Tibial nerve (tissue), 4 donors: ENCODE results near the gene TBC1D24. TPM values are rescaled to one million over a fixed set of nuclear protein-coding genes. Genes with fewer than 3 reads are reported as not detected.

Experiments used
- DNase-seq, 2 donors: peaks; one replicate each; pipeline ENCODE4 v3.0.0-alpha.2; 2019; ENCODE audit warnings: low spot score in 2 of 2
- H3K27ac ChIP-seq, 4 donors: fragments of 200-600 bp; sonication (generic) in 3 of 4; one replicate each; pipeline ENCODE4 v1.5.1; 2017 to 2019; ENCODE audit warnings: mild to moderate bottlenecking in 1 of 4
- H3K27me3 ChIP-seq, 2 donors: fragments of 200-600 bp; sonication (generic) in 1 of 2; one replicate each; pipeline versions ENCODE4 v1.5.1 to v1.6.0; 2017 to 2019
- H3K36me3 ChIP-seq, 3 donors: fragments of 200-600 bp; sonication (generic); one replicate each; pipeline ENCODE4 v1.5.1; 2018 to 2019
- H3K4me1 ChIP-seq, 4 donors: fragments of 200-600 bp; sonication (generic) in 3 of 4; one replicate each; pipeline ENCODE4 v1.5.1; 2017 to 2019
- H3K4me3 ChIP-seq, 4 donors: fragments of 200-600 bp; sonication (generic) in 3 of 4; one replicate each; pipeline ENCODE4 v1.5.1; 2017 to 2019; ENCODE audit warnings: mild to moderate bottlenecking in 1 of 4, moderate library complexity in 1 of 4
- H3K9me3 ChIP-seq, 4 donors: fragments of 200-600 bp; sonication (generic) in 3 of 4; one replicate each; pipeline ENCODE4 v1.5.1; 2017 to 2019
- CTCF ChIP-seq, 5 experiments: fragments of 200-600 bp in 3 of 5; fragments of 450-650 bp in 2 of 5; sonication (generic) in 3 of 5; IDR thresholded peaks; one replicate each; pipeline ENCODE4 v1.5.1; 2016 to 2019; ENCODE audit warnings: antibody characterized with exemption in 5 of 5, mild to moderate bottlenecking in 3 of 5, moderate library complexity in 2 of 5
- EP300 ChIP-seq, 2 donors: sonication (generic); formaldehyde crosslinking; IDR thresholded peaks; one replicate each; pipeline ENCODE4 v1.6.1; 2017; ENCODE audit warnings: antibody characterized with exemption in 2 of 2, mild to moderate bottlenecking in 1 of 2
- POLR2A ChIP-seq, 2 donors: fragments of 450-650 bp; IDR thresholded peaks; one replicate each; pipeline ENCODE4 v1.6.1; 2017; ENCODE audit warnings: antibody characterized with exemption in 2 of 2, mild to moderate bottlenecking in 2 of 2, moderate library complexity in 2 of 2
- WGBS, 2 donors: methylation state at CpG; one replicate each; pipeline ENCODE4 v1.1.5; 2018; 5-methylcytosine and 5-hydroxymethylcytosine counted together
- total RNA-seq, 4 donors: library from RNA; depleted of rRNA; stranded (reverse); fragments of >200 nt; gene quantifications; one replicate each; pipeline ENCODE4 v1.1.0, GENCODE V29; 2016

The TBC1D24 gene
- total RNA-seq, 4 donors from 2014 or later = 12.0 to 18.3 (median 16.3) TPM

GRCh38 chr16:2526135-2526534, 51.2 kb downstream of the TBC1D24 start:
- Histone ChIP-seq H3K9me3 (no peaks in the 10 kb centered on the region), H3K36me3 (peaks cover 0 to 88% (median 11%) of the 10 kb centered on the region in 3 donors), H3K4me3 (no peak overlapping the region), H3K27me3 (no peaks in the 10 kb centered on the region), H3K4me1 (peaks cover 0 to 15% (median 7%) of the 10 kb centered on the region in 4 donors), H3K27ac (no peak overlapping the region)
- 85 to 89% methylated on average over 6 to 8 of the region's 8 CpGs for WGBS, 2 donors
- TF ChIP-seq CTCF (IDR thresholded peaks at IDR 0.05) (no peak), EP300 (IDR thresholded peaks at IDR 0.05) (no peak), POLR2A (IDR thresholded peaks at IDR 0.05) (no peak)
- DNase-seq = no peak

GRCh38 chr16:2527071-2527783, 52.3 kb downstream of the TBC1D24 start:
- TF ChIP-seq CTCF (IDR thresholded peaks at IDR 0.05) (no peak), EP300 (IDR thresholded peaks at IDR 0.05) (no peak), POLR2A (IDR thresholded peaks at IDR 0.05) (no peak)
- Histone ChIP-seq H3K36me3 (peaks cover 0 to 82% (median 11%) of the 10 kb centered on the region in 3 donors), H3K4me3 (no peak overlapping the region), H3K27me3 (no peaks in the 10 kb centered on the region), H3K4me1 (peaks cover 0 to 14% (median 6%) of the 10 kb centered on the region in 4 donors), H3K9me3 (no peaks in the 10 kb centered on the region), H3K27ac (no peak overlapping the region)
- DNase-seq = no peak
- 81 to 84% methylated on average over 11 to 12 of the region's 12 CpGs for WGBS, 2 donors

- Histone ChIP-seq H3K36me3 (peaks cover 0 to 77% (median 11%) of the 10 kb centered on the region in 3 donors), H3K9me3 (no peaks in the 10 kb centered on the region), H3K4me3 (no peak overlapping the region), H3K4me1 (peaks cover 0 to 14% (median 6%) of the 10 kb centered on the region in 4 donors), H3K27me3 (no peaks in the 10 kb centered on the region), H3K27ac (no peak overlapping the region)
- TF ChIP-seq CTCF (IDR thresholded peaks at IDR 0.05) (no peak), EP300 (IDR thresholded peaks at IDR 0.05) (no peak), POLR2A (IDR thresholded peaks at IDR 0.05) (no peak)
- 95 to 97% methylated on average over 11 to 17 of the region's 24 CpGs for WGBS, 2 donors
- DNase-seq = no peak
Observed at GRCh38 chr16:2527784-2528100, 52.8 kb downstream of the TBC1D24 start.

GRCh38 chr16:2528161-2529060, 53.5 kb downstream of the TBC1D24 start:
- Histone ChIP-seq H3K4me3 (no peak overlapping the region), H3K27ac (no peak overlapping the region), H3K4me1 (peaks cover 0 to 14% (median 6%) of the 10 kb centered on the region in 4 donors), H3K27me3 (no peaks in the 10 kb centered on the region), H3K36me3 (peaks cover 0 to 70% (median 11%) of the 10 kb centered on the region in 3 donors), H3K9me3 (no peaks in the 10 kb centered on the region)
- TF ChIP-seq POLR2A (IDR thresholded peaks at IDR 0.05) (no peak), EP300 (IDR thresholded peaks at IDR 0.05) (no peak), CTCF (IDR thresholded peaks at IDR 0.05) (no peak)
- no peak for DNase-seq
- WGBS, 2 donors = 90 to 93% methylated on average over 22 to 26 of the region's 36 CpGs
